Smooth muscle cell (in vitro differentiated cells): ENCODE results near the gene HDGFL3. TPM values are rescaled to one million over a fixed set of nuclear protein-coding genes. Genes with fewer than 3 reads are reported as not detected.
"Not testable (repeated sequence)": the region's sequence is repeated elsewhere in the genome, so short reads cannot be mapped to it uniquely, and the experiment has no call there.

Experiments
- DNase-seq: peaks from one replicate; lab custom pipeline; 2025; ENCODE audit not compliant: unreplicated experiment; lab: John Stamatoyannopoulos, UW
- H2AFZ ChIP-seq: fragments of 200-600 bp; sonication (generic); 2 replicates; pipeline ENCODE4 v1.6.0; 2016; ENCODE audit warnings: antibody characterized with exemption, low read depth, mild to moderate bottlenecking
- H3F3A ChIP-seq: fragments of 200-600 bp; sonication (generic); 2 replicates; pipeline ENCODE4 v1.6.0; 2017; ENCODE audit warnings: antibody characterized with exemption, low read depth
- H3K27ac ChIP-seq: fragments of 200-600 bp; sonication (generic); 2 replicates; pipeline ENCODE4 v1.5.1; 2016; ENCODE audit warnings: low read depth, mild to moderate bottlenecking
- H3K27me3 ChIP-seq: fragments of 200-600 bp; sonication (generic); 2 replicates; pipeline ENCODE4 v1.6.1; 2016; ENCODE audit warnings: low read depth, mild to moderate bottlenecking
- H3K36me3 ChIP-seq: fragments of 200-600 bp; sonication (generic); 2 replicates; pipeline ENCODE4 v1.5.1; 2016; ENCODE audit warnings: low read depth
- H3K4me1 ChIP-seq: fragments of 200-600 bp; sonication (generic); 2 replicates; pipeline ENCODE4 v1.5.1; 2016; ENCODE audit warnings: low read depth
- H3K4me2 ChIP-seq: fragments of 200-600 bp; sonication (generic); 2 replicates; pipeline ENCODE4 v1.6.0; 2016; ENCODE audit warnings: mild to moderate bottlenecking
- H3K4me3 ChIP-seq: fragments of 200-600 bp; sonication (generic); 2 replicates; pipeline ENCODE4 v1.5.1; 2016; ENCODE audit warnings: mild to moderate bottlenecking
- H3K79me2 ChIP-seq: fragments of 200-600 bp; sonication (generic); 2 replicates; pipeline ENCODE4 v1.6.0; 2016; ENCODE audit warnings: low read depth, mild to moderate bottlenecking
- H3K9ac ChIP-seq: fragments of 200-600 bp; sonication (generic); 2 replicates; pipeline ENCODE4 v1.6.0; 2016; ENCODE audit warnings: low read depth
- H3K9me3 ChIP-seq: fragments of 200-600 bp; sonication (generic); replicated peaks from 2 replicates; pipeline ENCODE4 v1.5.1; 2016; ENCODE audit warnings: low read depth
- H4K20me1 ChIP-seq: fragments of 200-600 bp; sonication (generic); 2 replicates; pipeline ENCODE4 v1.6.0; 2016; ENCODE audit warnings: low read depth
- CTCF ChIP-seq: fragments of 200-600 bp; sonication (generic); IDR thresholded peaks from 2 replicates; pipeline ENCODE4 v1.5.1; 2017; ENCODE audit warnings: borderline replicate concordance, mild to moderate bottlenecking, antibody characterized with exemption; ENCODE audit not compliant: insufficient read depth, poor library complexity, severe bottlenecking
- WGBS: methylation state at CpG from one replicate; pipeline ENCODE4 v1.1.7; 2016; ENCODE audit warnings: low lambda C conversion rate; 5-methylcytosine and 5-hydroxymethylcytosine counted together
- polyA plus RNA-seq: library from polyadenylated mRNA; unstranded; fragments of >200 nt; fragmentation: Nextera tagmentation; extraction: Ambion mirVana; gene quantifications from 2 replicates; pipeline ENCODE4 v1.2.1, GENCODE V29; 2016
- total RNA-seq: library from RNA; depleted of rRNA; stranded (reverse); fragments of >200 nt; gene quantifications from 2 replicates; pipeline ENCODE4 v1.2.3, GENCODE V29; 2014

The HDGFL3 gene
- total and polyA plus RNA-seq, 2 experiments from 2014 or later, result 36.2 to 62.5 TPM

GRCh38 chr15:83090465-83090864, 117.2 kb downstream of the HDGFL3 start:
- Histone ChIP-seq H3K9me3 (no peaks in the 10 kb centered on the region), H3K27me3 (peaks cover 74% of the 10 kb centered on the region), H2AFZ (no peak overlapping the region), H3K4me1 (peaks cover 7% of the 10 kb centered on the region), H3K36me3 (no peaks in the 10 kb centered on the region), H3K4me3 (no peak overlapping the region), H3K9ac (no peak overlapping the region), H3K27ac (no peak overlapping the region), H3K4me2 (no peak overlapping the region), H3F3A (no peaks in the 10 kb centered on the region), H3K79me2 (no peaks in the 10 kb centered on the region), H4K20me1 (no peaks in the 10 kb centered on the region)
- no peak for DNase-seq
- 11% methylated on average over 4 of the region's 4 CpGs for WGBS
- TF ChIP-seq CTCF, result no peak

GRCh38 chr15:83088876-83089275, 118.7 kb downstream of the HDGFL3 start:
- DNase-seq, result no peak
- peaks cover 7% of the 10 kb centered on the region for H3K4me1 ChIP-seq
- no peaks in the 10 kb centered on the region for H4K20me1 ChIP-seq
- no peak overlapping the region for H3K9ac ChIP-seq
- H3K27me3 ChIP-seq, result peaks cover 74% of the 10 kb centered on the region
- H3K79me2 ChIP-seq, result no peaks in the 10 kb centered on the region
- no peaks in the 10 kb centered on the region for H3K9me3 ChIP-seq
- no peaks in the 10 kb centered on the region for H3K36me3 ChIP-seq
- TF ChIP-seq CTCF, result no peak
- H3K27ac ChIP-seq, result no peak overlapping the region
- 80% methylated on average over 2 of the region's 2 CpGs for WGBS
- no peak overlapping the region for H3K4me3 ChIP-seq
- H3K4me2 ChIP-seq, result no peak overlapping the region
- no peak overlapping the region for H2AFZ ChIP-seq
- H3F3A ChIP-seq, result no peaks in the 10 kb centered on the region

- DNase-seq, result no peak
- Histone ChIP-seq H3K79me2 (no peaks in the 10 kb centered on the region), H2AFZ (no peak overlapping the region), H3K4me1 (peaks cover 7% of the 10 kb centered on the region), H3K4me3 (no peak overlapping the region), H3K27ac (no peak overlapping the region), H3K9ac (no peak overlapping the region), H3K36me3 (no peaks in the 10 kb centered on the region), H3K9me3 (no peaks in the 10 kb centered on the region), H3K27me3 (peaks cover 83% of the 10 kb centered on the region), H4K20me1 (no peaks in the 10 kb centered on the region), H3K4me2 (no peak overlapping the region), H3F3A (no peaks in the 10 kb centered on the region)
- TF ChIP-seq CTCF, result no peak
- WGBS, result 86% methylated on average over 2 of the region's 2 CpGs
These were observed 120.0 kb downstream of the HDGFL3 start for GRCh38 chr15:83087576-83087975.

- H3K9me3 ChIP-seq, H3K4me1 ChIP-seq, H3F3A ChIP-seq, H2AFZ ChIP-seq, H3K4me2 ChIP-seq, H3K36me3 ChIP-seq, H3K27ac ChIP-seq, H4K20me1 ChIP-seq, DNase-seq, H3K4me3 ChIP-seq, H3K9ac ChIP-seq, H3K79me2 ChIP-seq: not testable (repeated sequence)
- peaks cover 96% of the 10 kb centered on the region for H3K27me3 ChIP-seq
- 87% methylated on average over 8 of the region's 8 CpGs for WGBS
These were observed 121.6 kb downstream of the HDGFL3 start for GRCh38 chr15:83085864-83086552.

- not testable (repeated sequence) for H4K20me1 ChIP-seq, DNase-seq, H3K9me3 ChIP-seq, H2AFZ ChIP-seq, H3K27ac ChIP-seq, H3F3A ChIP-seq, H3K9ac ChIP-seq, H3K4me1 ChIP-seq, H3K36me3 ChIP-seq, H3K4me2 ChIP-seq, H3K79me2 ChIP-seq, H3K4me3 ChIP-seq
- WGBS, result 77% methylated on average over 3 of the region's 3 CpGs
- peaks cover 99% of the 10 kb centered on the region for H3K27me3 ChIP-seq
These were observed 122.2 kb downstream of the HDGFL3 start for GRCh38 chr15:83085461-83085860.
